ENCODE data around the gene APOC1. TPM values are rescaled to one million over a fixed set of nuclear protein-coding genes. Genes with fewer than 3 reads are reported as not detected.
"Not testable (repeated sequence)": the region's sequence is repeated elsewhere in the genome, so short reads cannot be mapped to it uniquely, and the experiment has no call there.

APOC1 gene
- total RNA-seq (100 to 1,000 TPM in 1 of 2 donors, 10 to 100 TPM in 1; 14.0 to 282 TPM), polyA plus RNA-seq (1,000 to 10,000 TPM in 1 of 2 donors, 100 to 1,000 TPM in 1; 153 to 1,030 TPM)
- long read RNA-seq, donor 1, partial matches to known transcripts, result 0 of 3 reads
- long read RNA-seq, donor 1, other reads (novel, unspliced or antisense), result 0 of 3 reads
- long read RNA-seq, donor 2, partial matches to known transcripts, result 0 of 3 reads
- long read RNA-seq, donor 2, other reads (novel, unspliced or antisense), result 0 of 3 reads
- long read RNA-seq, donor 3, partial matches to known transcripts, result 0 of 1 reads
- long read RNA-seq, donor 3, other reads (novel, unspliced or antisense), result 0 of 1 reads
- long read RNA-seq, donor 4, partial matches to known transcripts, result 0 of 1 reads
- long read RNA-seq, donor 4, other reads (novel, unspliced or antisense), result 0 of 1 reads
- long read RNA-seq, donor 5, result 0 reads

- H3K36me3 ChIP-seq (ENCODE audit: control insufficient read depth in 4 of 4, insufficient read depth in 4 of 4, low read length in 4 of 4), result not testable (repeated sequence)
These were observed at the start of gene APOC1 for GRCh38 chr19:44914433-44915206. APOC1 (plus strand) TSS chr19:44914608; CDS start chr19:44914892, 284 bp downstream.

GRCh38 chr19:44865196-44865767 is 49.1 kb upstream of the APOC1 start:
- DNase-seq, result no peak
- H3K9me3 ChIP-seq (ENCODE audit: control insufficient read depth in 4 of 4, insufficient read depth in 3 of 4, low read length in 3 of 4), result no peaks in the 10 kb centered on the region
- no peak for TF ChIP-seq CTCF (IDR thresholded peaks at IDR 0.05; ENCODE audit: control extremely low read depth, extremely low read depth)
- H3K27ac ChIP-seq (ENCODE audit: low read depth in 1 of 2, low read length in 1 of 2), result no peak overlapping the region
- 94 to 95% methylated on average over 27 of the region's 27 CpGs for WGBS, 2 donors
- no peak overlapping the region for H3K4me3 ChIP-seq
- no peak overlapping the region for H3K9ac ChIP-seq (ENCODE audit: insufficient read depth in 1 of 2, low read length in 2 of 2)
- no peak for ATAC-seq (ENCODE audit: insufficient read depth, low FRiP score)
- peaks cover 0 to 4% (median 0%) of the 10 kb centered on the region in 5 donors for H3K4me1 ChIP-seq (ENCODE audit: control insufficient read depth in 5 of 5, insufficient read depth in 5 of 5, low read length in 5 of 5)
- H3K27me3 ChIP-seq (ENCODE audit: control insufficient read depth in 3 of 3, insufficient read depth in 3 of 3, low read length in 2 of 3), result no peaks in the 10 kb centered on the region
- peaks cover 0 to 15% (median 11%) of the 10 kb centered on the region in 4 donors for H3K36me3 ChIP-seq (ENCODE audit: control insufficient read depth in 4 of 4, insufficient read depth in 4 of 4, low read length in 4 of 4)

More at GRCh38 chr19:44914433-44915206, at the start of gene APOC1:
- H3K9ac ChIP-seq (ENCODE audit: insufficient read depth in 1 of 2, low read length in 2 of 2), result peak within 1 kb of the TSS; percentile 39 to 68
- H3K4me1 ChIP-seq (ENCODE audit: control insufficient read depth in 5 of 5, insufficient read depth in 5 of 5, low read length in 5 of 5), result peaks cover 0 to 31% (median 11%) of the 10 kb centered on the region in 5 donors
- ATAC-seq (ENCODE audit: insufficient read depth, low FRiP score) (peak; percentile 88), DNase-seq (peak; percentile 92 to 94 (median 94))
- H3K27ac ChIP-seq (ENCODE audit: low read depth in 1 of 2, low read length in 1 of 2), result peak within 1 kb of the TSS in 1 of 2 donors; percentile 78
- peak within 1 kb of the TSS; percentile 26 for H3K4me3 ChIP-seq
- H3K27me3 ChIP-seq (ENCODE audit: control insufficient read depth in 3 of 3, insufficient read depth in 3 of 3, low read length in 2 of 3); H3K9me3 ChIP-seq (ENCODE audit: control insufficient read depth in 4 of 4, insufficient read depth in 3 of 4, low read length in 3 of 4): not testable (repeated sequence)
- WGBS, 2 donors, result 6 to 8% methylated on average over 27 to 28 of the region's 28 CpGs

GRCh38 chr19:44866664-44867063 is 47.7 kb upstream of the APOC1 start:
- Histone ChIP-seq H3K9ac (ENCODE audit: insufficient read depth in 1 of 2, low read length in 2 of 2) (no peak overlapping the region), H3K36me3 (ENCODE audit: control insufficient read depth in 4 of 4, insufficient read depth in 4 of 4, low read length in 4 of 4) (peaks cover 2 to 17% (median 9%) of the 10 kb centered on the region in 4 donors), H3K27ac (ENCODE audit: low read depth in 1 of 2, low read length in 1 of 2) (no peak overlapping the region), H3K4me3 (no peak overlapping the region), H3K27me3 (ENCODE audit: control insufficient read depth in 3 of 3, insufficient read depth in 3 of 3, low read length in 2 of 3) (no peaks in the 10 kb centered on the region), H3K4me1 (ENCODE audit: control insufficient read depth in 5 of 5, insufficient read depth in 5 of 5, low read length in 5 of 5) (peaks cover 0 to 6% (median 0%) of the 10 kb centered on the region in 5 donors), H3K9me3 (ENCODE audit: control insufficient read depth in 4 of 4, insufficient read depth in 3 of 4, low read length in 3 of 4) (no peaks in the 10 kb centered on the region)
- DNase-seq, result no peak
- ATAC-seq (ENCODE audit: insufficient read depth, low FRiP score), result no peak
- TF ChIP-seq CTCF (IDR thresholded peaks at IDR 0.05; ENCODE audit: control extremely low read depth, extremely low read depth), result no peak
- 73 to 77% methylated on average over 4 of the region's 4 CpGs for WGBS, 2 donors

Measured in lung (tissue), 16 donors.